T-helper 1 cell treated with Interleukin-12 subunit alpha and Interleukin-12 subunit beta and Interleukin-4 antibody, amounts not matched to agents 30 ng/mL and 1 ng/mL, for 36 hours (primary cell): ENCODE measurements around the gene PDS5A. TPM values are rescaled to one million over a fixed set of nuclear protein-coding genes. Genes with fewer than 3 reads are reported as not detected.
"Not testable (repeated sequence)": the region's sequence is repeated elsewhere in the genome, so short reads cannot be mapped to it uniquely, and the experiment has no call there.

Experiments used
- intact Hi-C: fragments of 100-400 bp; cut with micrococcal nuclease; formaldehyde crosslinking; loops from one replicate; pipeline ENCODE4 v1.15.1; 2024
- total RNA-seq: library from RNA; stranded (reverse); gene quantifications from 2 replicates; pipeline ENCODE4 v1.2.3, GENCODE V29; 2022

PDS5A gene
- total RNA-seq, 1 donor from 2014 or later = 106 TPM

DNA sequence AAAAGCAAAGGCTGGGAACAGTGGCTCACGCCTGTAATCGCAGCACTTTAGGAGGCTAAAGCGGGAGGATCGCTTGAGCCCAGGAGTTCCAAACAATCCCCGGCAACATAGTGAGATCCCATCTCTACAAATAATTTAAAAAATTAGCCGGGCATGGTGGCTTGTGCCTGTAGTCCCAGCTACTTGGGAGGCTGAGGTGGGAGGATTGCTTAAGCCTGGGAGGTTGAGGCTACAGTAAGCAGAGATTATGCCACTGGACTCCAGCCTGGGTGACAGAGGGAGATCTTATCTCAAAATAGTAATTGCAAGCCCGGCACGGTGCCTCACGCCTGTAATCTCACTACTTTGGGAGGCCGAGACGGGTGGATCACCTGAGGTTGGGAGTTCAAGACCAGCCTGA, 139.3 kb downstream of the PDS5A start:
- intact Hi-C loops = not testable (repeated sequence)

DNA sequence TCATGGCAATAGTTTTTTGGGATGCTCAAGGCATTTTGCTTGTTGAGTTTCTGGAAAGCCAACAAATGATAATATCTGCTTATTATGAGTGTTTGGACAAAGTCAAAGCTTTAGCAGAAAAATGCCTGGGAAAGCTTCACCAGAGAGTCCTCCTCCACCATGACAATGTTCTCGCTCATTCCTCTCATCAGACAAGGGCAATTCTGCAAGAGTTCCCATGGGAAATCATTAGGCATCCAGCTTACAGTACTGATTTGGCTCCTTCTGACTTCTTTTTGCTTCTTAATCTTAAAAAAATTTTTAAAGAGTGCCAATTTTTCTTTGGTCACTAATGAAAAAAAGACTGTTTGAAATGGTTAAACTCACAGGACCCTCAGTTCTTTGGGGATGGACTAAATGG, 143.4 kb downstream of the PDS5A start:
- intact Hi-C loops = no loop called here

DNA sequence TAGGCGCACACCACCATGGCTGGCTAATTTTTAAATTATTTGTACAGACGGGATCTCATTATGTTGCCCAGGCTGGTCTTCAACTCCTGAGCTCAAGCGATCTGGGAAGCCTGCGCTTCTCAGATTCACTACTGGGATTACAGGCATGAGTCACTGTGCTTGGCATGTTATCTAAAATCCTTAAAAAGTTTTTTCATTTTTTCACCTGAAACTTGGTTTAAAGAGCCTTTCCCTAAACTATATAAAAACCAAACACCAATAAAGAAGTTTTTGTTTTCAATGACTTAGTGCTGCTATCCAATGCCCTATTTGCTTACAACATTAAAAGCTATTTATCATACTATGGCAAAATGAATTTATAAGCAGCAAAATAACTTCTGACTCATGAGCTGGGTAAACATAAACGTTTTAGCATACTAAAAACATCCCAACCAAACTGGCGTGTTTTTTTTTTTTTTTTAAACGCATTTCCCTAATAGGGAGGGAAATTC, 151.9 kb downstream of the PDS5A start:
- intact Hi-C loops = no loop called here

DNA sequence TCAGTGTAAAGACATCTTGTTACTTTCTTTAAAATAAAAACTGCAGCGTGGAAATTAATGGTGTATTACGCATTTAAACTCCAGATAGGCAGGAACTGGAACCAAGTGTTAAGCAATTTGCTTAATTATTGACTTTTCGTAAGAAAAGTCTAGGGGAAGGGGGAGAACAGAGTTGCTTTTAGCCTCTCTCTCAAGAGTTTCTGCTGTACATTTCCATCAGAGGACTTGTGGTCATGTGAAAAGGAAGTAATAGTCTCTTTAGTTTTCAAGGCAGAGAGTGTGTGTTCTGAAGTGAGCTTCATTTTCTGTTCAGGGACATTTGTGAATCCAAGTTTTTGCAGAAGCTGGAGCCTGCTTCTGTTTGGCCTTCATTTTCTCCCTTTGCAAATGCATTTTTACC, 152.6 kb downstream of the PDS5A start:
- intact Hi-C loops = no loop called here

GRCh38 chr4:39823191-39823590, 154.5 kb downstream of the PDS5A start:
- intact Hi-C loops = loop anchor here (5.0 kb wide), 1 partner anchor 126 kb away; the partner anchor contains the start of gene UBE2K

GRCh38 chr4:39822662-39823061, 155.0 kb downstream of the PDS5A start:
- intact Hi-C loops = loop anchor here (5.0 kb wide), 1 partner anchor 125 kb away; the partner anchor contains the start of gene UBE2K

DNA sequence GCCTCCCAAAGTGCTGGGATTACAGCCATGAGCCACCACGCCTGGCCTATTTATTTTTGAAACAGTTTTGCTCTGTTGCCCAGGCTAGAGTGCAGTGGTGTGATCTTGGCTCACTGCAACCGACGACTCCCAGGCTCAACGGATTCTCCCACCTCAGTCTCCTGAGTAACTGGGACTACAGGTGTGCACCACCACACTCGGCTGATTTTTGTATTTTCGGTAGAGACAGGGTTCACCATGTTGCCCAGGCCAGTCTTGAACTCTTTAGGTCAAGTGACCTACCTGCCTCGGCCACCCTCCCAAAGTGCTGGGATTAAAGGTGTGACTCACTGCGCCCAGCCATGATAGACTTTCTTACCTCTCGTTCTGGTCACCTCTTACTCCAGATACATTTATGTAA, 155.8 kb downstream of the PDS5A start:
- intact Hi-C loops = loop anchor here (5.0 kb wide), 1 partner anchor 125 kb away; the partner anchor contains the start of gene UBE2K

DNA sequence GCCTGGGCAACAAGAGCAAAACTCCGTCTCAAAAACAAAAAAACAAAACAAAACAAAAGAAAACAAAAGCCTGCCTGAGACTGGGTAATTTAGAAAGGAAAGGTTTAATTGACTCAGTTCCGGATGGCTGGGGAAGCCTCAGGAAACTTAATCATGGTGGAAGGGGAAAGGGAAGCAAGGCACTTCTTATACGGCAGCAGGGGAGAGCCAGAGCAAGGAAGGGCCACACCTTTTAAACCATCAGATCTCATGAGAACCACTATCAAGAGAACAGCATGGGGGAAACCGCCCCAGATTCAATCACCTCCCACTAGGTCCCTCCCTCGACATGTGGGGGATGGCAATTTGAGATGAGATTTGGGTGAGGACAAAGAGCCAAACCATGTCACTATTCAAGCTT, 157.5 kb downstream of the PDS5A start:
- intact Hi-C loops = loop anchor here (5.0 kb wide), 1 partner anchor 123 kb away; the partner anchor contains the start of gene UBE2K

DNA sequence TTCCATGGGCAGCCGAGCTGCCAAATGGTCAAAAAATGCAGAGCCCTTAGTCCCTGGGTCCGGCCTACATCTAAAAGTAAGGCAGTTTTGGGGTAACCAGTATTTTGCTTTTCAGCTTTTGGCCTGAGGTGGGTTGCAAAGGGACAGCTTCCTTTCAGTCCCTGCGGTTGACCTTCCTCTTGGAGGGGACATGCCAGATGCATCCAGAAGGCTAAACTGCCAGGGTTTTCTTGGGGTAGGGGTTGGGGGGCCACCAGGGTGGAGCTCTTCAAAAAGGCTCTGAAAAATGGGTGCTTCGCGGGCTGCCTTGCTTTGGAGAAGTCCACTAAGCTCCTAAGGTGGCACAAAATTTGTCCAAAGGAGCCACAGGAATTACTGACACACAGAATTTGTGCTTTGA, 159.1 kb downstream of the PDS5A start:
- intact Hi-C loops = no loop called here

GRCh38 chr4:39814403-39815185, 163.1 kb downstream of the PDS5A start:
- intact Hi-C loops = no loop called here

DNA sequence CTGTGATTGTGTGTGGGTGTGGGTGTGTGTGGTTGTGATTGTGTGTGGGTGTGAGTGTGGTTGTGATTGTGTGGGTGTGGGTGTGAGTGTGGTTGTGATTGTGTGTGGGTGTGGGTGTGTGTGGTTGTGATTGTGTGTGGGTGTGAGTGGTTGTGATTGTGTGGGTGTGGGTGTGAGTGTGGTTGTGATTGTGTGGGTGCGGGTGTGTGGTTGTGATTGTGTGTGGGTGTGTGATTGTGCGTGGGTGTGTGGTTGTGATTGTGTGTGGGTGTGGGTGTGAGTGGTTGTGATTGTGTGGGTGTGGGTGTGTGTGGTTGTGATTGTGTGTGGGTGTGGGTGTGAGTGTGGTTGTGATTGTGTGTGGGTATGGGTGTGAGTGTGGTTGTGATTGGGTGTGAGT, 163.9 kb downstream of the PDS5A start:
- intact Hi-C loops = not testable (repeated sequence)

- intact Hi-C loops = not testable (repeated sequence)
These were observed 164.7 kb downstream of the PDS5A start for GRCh38 chr4:39813033-39813432.

DNA sequence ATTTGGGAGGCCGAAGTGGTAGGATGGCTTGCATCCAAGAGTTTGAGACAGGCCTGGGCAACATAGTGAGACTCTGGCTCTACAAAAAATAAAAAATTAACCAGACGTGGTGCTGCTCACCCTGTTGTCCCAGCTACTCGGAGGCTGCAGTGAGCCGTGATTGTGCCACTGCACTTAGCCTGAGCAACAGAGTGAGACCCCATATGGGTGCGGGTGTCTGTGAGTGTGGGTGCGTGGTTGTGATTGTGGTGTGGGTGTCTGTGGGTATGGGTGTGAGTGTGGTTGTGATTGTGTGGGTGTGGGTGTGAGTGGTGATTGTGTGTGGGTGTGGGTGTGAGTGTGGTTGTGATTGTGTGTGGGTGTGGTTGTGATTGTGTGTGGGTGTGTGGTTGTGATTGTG, 165.2 kb downstream of the PDS5A start:
- intact Hi-C loops = no loop called here

- intact Hi-C loops = no loop called here
These were observed 169.4 kb downstream of the PDS5A start for GRCh38 chr4:39808231-39808749.

- intact Hi-C loops = no loop called here
These were observed 175.7 kb downstream of the PDS5A start for GRCh38 chr4:39802005-39802404.

GRCh38 chr4:39792976-39793375, 184.7 kb downstream of the PDS5A start:
- intact Hi-C loops = not testable (repeated sequence)

GRCh38 chr4:39792529-39792928, 185.2 kb downstream of the PDS5A start:
- intact Hi-C loops = no loop called here

DNA sequence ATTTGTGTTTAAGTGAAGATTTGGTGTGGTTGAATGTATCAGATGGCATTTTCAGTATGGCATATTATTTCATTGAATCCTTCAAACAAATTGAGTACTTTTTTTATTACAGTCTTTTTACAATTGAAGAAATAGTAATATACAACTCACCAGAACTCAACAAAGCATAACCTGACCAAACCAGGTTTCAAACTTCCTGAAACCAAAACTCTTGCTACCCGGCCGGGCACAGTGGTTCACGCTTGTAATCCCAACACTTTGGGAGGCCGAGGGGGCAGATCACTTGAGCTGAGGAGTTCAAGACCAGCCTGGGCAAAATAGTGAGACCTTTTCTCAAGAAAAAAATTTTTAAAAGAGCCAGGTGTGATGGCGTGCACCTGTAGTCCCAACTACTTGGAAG, 185.6 kb downstream of the PDS5A start:
- intact Hi-C loops = no loop called here

- intact Hi-C loops = no loop called here
These were observed 190.9 kb downstream of the PDS5A start for GRCh38 chr4:39786838-39787237.

GRCh38 chr4:39785083-39785482, 192.6 kb downstream of the PDS5A start:
- intact Hi-C loops = no loop called here

DNA sequence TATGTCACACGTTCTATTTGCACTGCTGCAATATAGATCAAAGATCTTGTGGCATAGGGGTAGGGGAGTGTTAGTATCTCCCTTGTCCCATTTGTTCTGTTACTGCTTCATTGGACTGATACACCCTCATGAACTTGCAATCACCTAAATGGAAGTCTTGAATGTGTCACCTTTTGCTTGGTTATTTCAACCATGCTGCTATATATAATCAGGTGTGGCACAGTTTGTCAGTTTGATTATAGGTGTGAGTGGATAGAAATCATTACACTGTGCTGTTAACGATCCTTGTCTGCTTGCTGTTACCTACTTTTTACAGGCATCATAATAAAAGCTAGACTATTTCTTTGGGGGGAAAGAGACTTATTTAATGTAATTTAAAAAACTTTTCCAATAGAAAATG, 195.7 kb downstream of the PDS5A start:
- intact Hi-C loops = not testable (repeated sequence)
